ENCODE measurements around the gene CD79A.

The CD79A gene

GRCh38 chr19:41876847-41877832 lies at the start of gene CD79A:
Gene CD79A, plus strand, starts transcription at chr19:41877279. Its CDS starts 26 bp downstream, at chr19:41877305.
- DNase-seq: no peak

- no peak for DNase-seq
Measured at GRCh38 chr19:41837981-41838708, 38.9 kb upstream of the CD79A start.

- no peak for DNase-seq
Measured at GRCh38 chr19:41839211-41839610, 37.9 kb upstream of the CD79A start.

GRCh38 chr19:41843371-41843770 lies 33.7 kb upstream of the CD79A start:
- no peak for DNase-seq

- DNase-seq: no peak
Measured at GRCh38 chr19:41844601-41845000, 32.5 kb upstream of the CD79A start, which contains the start of gene LYPD4. Gene LYPD4, minus strand, starts transcription at chr19:41844683. Its CDS starts 5,398 bp downstream, at chr19:41839285.

- no peak for DNase-seq
Measured at GRCh38 chr19:41845001-41845050, 32.3 kb upstream of the CD79A start, which contains the start of gene DMRTC2. Gene DMRTC2, plus strand, starts transcription at chr19:41845042. Its CDS starts 2,387 bp downstream, at chr19:41847429.

GRCh38 chr19:41845051-41845590 lies 32.0 kb upstream of the CD79A start:
- no peak for DNase-seq

- no peak for DNase-seq
Measured at GRCh38 chr19:41847351-41848105, 29.6 kb upstream of the CD79A start.

GRCh38 chr19:41848666-41849065 lies 28.4 kb upstream of the CD79A start:
- DNase-seq: no peak

GRCh38 chr19:41849067-41849466 lies 28.0 kb upstream of the CD79A start:
- DNase-seq: no peak

GRCh38 chr19:41850381-41850780 lies 26.7 kb upstream of the CD79A start:
- no peak for DNase-seq

GRCh38 chr19:41851456-41851855 lies 25.6 kb upstream of the CD79A start:
- DNase-seq: no peak

GRCh38 chr19:41853344-41853743 lies 23.7 kb upstream of the CD79A start:
- no peak for DNase-seq

- DNase-seq: no peak
Measured at GRCh38 chr19:41853768-41854167, 23.3 kb upstream of the CD79A start.

- DNase-seq: no peak
Measured at GRCh38 chr19:41859213-41859617, 17.9 kb upstream of the CD79A start.

- peak; percentile 96 for DNase-seq
Measured at GRCh38 chr19:41859618-41860418, 17.3 kb upstream of the CD79A start, which contains the start of gene RPS19. Gene RPS19, plus strand, starts transcription at chr19:41860255. Its CDS starts 520 bp downstream, at chr19:41860775.

GRCh38 chr19:41860419-41861115 lies 16.5 kb upstream of the CD79A start:
- DNase-seq: no peak

- DNase-seq: no peak
Measured at GRCh38 chr19:41861116-41861768, 15.8 kb upstream of the CD79A start.

- DNase-seq: no peak
Measured at GRCh38 chr19:41861846-41862245, 15.2 kb upstream of the CD79A start.

- no peak for DNase-seq
Measured at GRCh38 chr19:41862445-41862986, 14.6 kb upstream of the CD79A start.

All from NCI-H2171 (cell line).